PC-3 (cell line): Measurements from ENCODE around the gene SPOP. TPM values are rescaled to one million over a fixed set of nuclear protein-coding genes. Genes with fewer than 3 reads are reported as not detected.
A peak's percentile ranks its signal among the peaks of the same experiment; 100 is the strongest.

Experiments
- ATAC-seq: fragments of 200-7000 bp; cut with Tn5 transposase; 2 replicates; pipeline ENCODE4 v1.9.1; 2020; ENCODE audit warnings: mild to moderate bottlenecking, moderate library complexity
- BruUV-seq: library from RNA; stranded (reverse); fragments of 400-500 nt; replicated peaks from 2 replicates; lab custom pipeline; 2021; lab: Mats Ljungman, UMichigan
- CTCF ChIA-PET: fragments of 300-600 bp; sonication (Branson Sonifier 250); formaldehyde crosslinking; loops from one replicate; lab custom pipeline; 2022; ENCODE audit warnings: antibody characterized with exemption; lab: Charles Lee
- POLR2A ChIA-PET: fragments of 300-600 bp; sonication (Branson Sonifier 250); formaldehyde crosslinking; loops from one replicate; lab custom pipeline; 2022; ENCODE audit warnings: antibody characterized with exemption; ENCODE audit not compliant: unreplicated experiment; lab: Charles Lee
- DNase-seq: peaks from one replicate; pipeline ENCODE4 v3.0.0-alpha.2; 2015
- H2AFZ ChIP-seq: fragments of 300-600 bp; sonication (generic); 2 replicates; pipeline ENCODE4 v1.6.0; 2016; ENCODE audit warnings: antibody characterized with exemption, low read length
- H3F3A ChIP-seq: fragments of 300-600 bp; sonication (generic); one replicate; pipeline ENCODE4 v1.6.0; 2017; ENCODE audit warnings: antibody characterized with exemption, low read length, control low read depth, mild to moderate bottlenecking; ENCODE audit not compliant: unreplicated experiment
- H3K27ac ChIP-seq: fragments of 300-600 bp; sonication (generic); 2 replicates; pipeline ENCODE4 v1.5.1; 2016; ENCODE audit warnings: mild to moderate bottlenecking, low read length
- H3K27me3 ChIP-seq: fragments of 300-600 bp; sonication (generic); 2 replicates; pipeline ENCODE4 v1.6.1; 2016; ENCODE audit warnings: low read length, mixed read lengths
- H3K36me3 ChIP-seq: fragments of 300-600 bp; sonication (generic); 2 replicates; pipeline ENCODE4 v1.6.1; 2016; ENCODE audit warnings: low read depth, mixed run types, low read length, mixed read lengths
- H3K4me1 ChIP-seq: fragments of 300-600 bp; sonication (generic); 2 replicates; pipeline ENCODE4 v1.5.1; 2016; ENCODE audit warnings: low read length; ENCODE audit not compliant: insufficient read depth
- H3K4me2 ChIP-seq: fragments of 300-600 bp; sonication (generic); 2 replicates; pipeline ENCODE4 v1.6.0; 2016; ENCODE audit warnings: low read length
- H3K4me3 ChIP-seq: fragments of 300-600 bp; sonication (generic); 2 replicates; pipeline ENCODE4 v1.5.1; 2016; ENCODE audit warnings: mild to moderate bottlenecking, low read length, mixed read lengths
- H3K79me2 ChIP-seq: fragments of 300-600 bp; sonication (generic); 2 replicates; pipeline ENCODE4 v1.6.1; 2017; ENCODE audit warnings: low read length, mixed read lengths
- H3K9ac ChIP-seq: fragments of 300-600 bp; sonication (generic); 2 replicates; pipeline ENCODE4 v1.6.0; 2016; ENCODE audit warnings: mild to moderate bottlenecking, low read length
- H3K9me2 ChIP-seq: fragments of 300-600 bp; sonication (generic); replicated peaks from 2 replicates; pipeline ENCODE4 v1.6.1; 2016; ENCODE audit warnings: mixed run types, low read length, mixed read lengths
- H3K9me3 ChIP-seq: fragments of 300-600 bp; sonication (generic); 2 replicates; pipeline ENCODE4 v1.6.1; 2016; ENCODE audit warnings: low read length, mixed read lengths
- H4K20me1 ChIP-seq: fragments of 300-600 bp; sonication (generic); 2 replicates; pipeline ENCODE4 v1.6.1; 2016; ENCODE audit warnings: low read length, mixed read lengths
- EZH2 ChIP-seq: fragments of 300-600 bp; sonication (generic); IDR thresholded peaks from one replicate; pipeline ENCODE4 v1.6.1; 2017; ENCODE audit warnings: antibody characterized with exemption, mild to moderate bottlenecking, low read length; ENCODE audit not compliant: unreplicated experiment
- EZH2phosphoT487 ChIP-seq: fragments of 300-600 bp; sonication (generic); IDR thresholded peaks from 2 replicates; pipeline ENCODE4 v1.6.1; 2018; ENCODE audit warnings: mild to moderate bottlenecking, antibody characterized with exemption, low read length, borderline replicate concordance
- intact Hi-C: fragments of 100-400 bp; cut with micrococcal nuclease; formaldehyde crosslinking; loops from 2 replicates; pipeline ENCODE4 v1.9.0; 2023
- total RNA-seq: library from RNA; depleted of rRNA; stranded (reverse); fragments of >200 nt; gene quantifications from 2 replicates; pipeline ENCODE4 v1.2.3, GENCODE V29; 2014
- TF ChIP-seq, protein P1 (sequence below): fragments of 300-600 bp; sonication (generic); conservative IDR thresholded peaks from 2 replicates; pipeline ENCODE4 v1.5.1; 2017; ENCODE audit warnings: antibody characterized with exemption, low read depth, mild to moderate bottlenecking, low read length

The SPOP gene
- total RNA-seq, 1 experiment from 2014 or later = 54.7 TPM

DNA sequence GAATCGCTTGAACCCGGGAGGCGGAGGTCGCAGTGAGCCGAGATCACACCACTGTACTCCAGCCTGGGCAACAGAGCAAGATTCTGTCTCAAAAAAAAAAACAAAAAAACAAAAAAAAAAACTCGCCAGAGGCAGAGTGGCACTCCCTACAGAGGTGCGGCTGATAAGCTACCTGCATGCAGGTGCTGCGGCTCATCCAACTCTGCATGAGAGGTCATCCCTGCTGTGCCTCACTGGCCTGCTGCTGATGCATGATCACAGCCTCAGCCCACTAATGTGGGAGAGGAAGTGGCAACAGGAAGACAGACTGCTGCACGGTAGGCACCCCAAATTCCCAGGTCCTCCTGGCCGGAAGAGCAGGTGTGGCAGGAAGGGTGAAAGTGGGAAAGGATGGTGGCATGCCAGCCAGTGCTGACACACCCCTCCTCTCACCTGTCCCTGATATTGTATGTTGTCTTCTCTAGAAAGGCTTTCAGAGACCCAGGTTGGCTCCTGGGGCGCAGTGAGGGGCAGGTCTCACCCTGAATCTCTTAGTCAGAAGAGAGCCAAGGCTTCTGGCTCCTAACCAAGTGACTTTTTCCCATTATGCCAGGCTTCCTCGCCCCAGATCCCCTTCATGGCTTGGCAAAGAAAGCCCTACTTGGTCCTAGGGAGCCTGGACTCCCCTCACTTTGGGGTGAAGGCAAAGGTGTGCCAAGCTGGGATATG lies 90.4 kb downstream of the SPOP start:
- Histone ChIP-seq H2AFZ (no peak overlapping the region), H3F3A (no peaks in the 10 kb centered on the region), H3K4me2 (no peak overlapping the region), H3K9me2 (no peaks in the 10 kb centered on the region), H4K20me1 (no peaks in the 10 kb centered on the region), H3K36me3 (no peaks in the 10 kb centered on the region), H3K4me3 (no peak overlapping the region), H3K9me3 (no peaks in the 10 kb centered on the region), H3K4me1 (peaks cover 24% of the 10 kb centered on the region), H3K27ac (no peak overlapping the region), H3K27me3 (no peaks in the 10 kb centered on the region), H3K9ac (no peak overlapping the region), H3K79me2 (no peaks in the 10 kb centered on the region)
- no TSS peak for BruUV-seq
- POLR2A ChIA-PET = no interaction called here
- TF ChIP-seq, protein P1, sequence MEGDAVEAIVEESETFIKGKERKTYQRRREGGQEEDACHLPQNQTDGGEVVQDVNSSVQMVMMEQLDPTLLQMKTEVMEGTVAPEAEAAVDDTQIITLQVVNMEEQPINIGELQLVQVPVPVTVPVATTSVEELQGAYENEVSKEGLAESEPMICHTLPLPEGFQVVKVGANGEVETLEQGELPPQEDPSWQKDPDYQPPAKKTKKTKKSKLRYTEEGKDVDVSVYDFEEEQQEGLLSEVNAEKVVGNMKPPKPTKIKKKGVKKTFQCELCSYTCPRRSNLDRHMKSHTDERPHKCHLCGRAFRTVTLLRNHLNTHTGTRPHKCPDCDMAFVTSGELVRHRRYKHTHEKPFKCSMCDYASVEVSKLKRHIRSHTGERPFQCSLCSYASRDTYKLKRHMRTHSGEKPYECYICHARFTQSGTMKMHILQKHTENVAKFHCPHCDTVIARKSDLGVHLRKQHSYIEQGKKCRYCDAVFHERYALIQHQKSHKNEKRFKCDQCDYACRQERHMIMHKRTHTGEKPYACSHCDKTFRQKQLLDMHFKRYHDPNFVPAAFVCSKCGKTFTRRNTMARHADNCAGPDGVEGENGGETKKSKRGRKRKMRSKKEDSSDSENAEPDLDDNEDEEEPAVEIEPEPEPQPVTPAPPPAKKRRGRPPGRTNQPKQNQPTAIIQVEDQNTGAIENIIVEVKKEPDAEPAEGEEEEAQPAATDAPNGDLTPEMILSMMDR = no peak
- TF ChIP-seq EZH2 (no peak), EZH2phosphoT487 (no peak)
- DNase-seq (no peak), ATAC-seq (no peak)
- intact Hi-C loops = no loop called here
- CTCF ChIA-PET = no interaction called here

DNA sequence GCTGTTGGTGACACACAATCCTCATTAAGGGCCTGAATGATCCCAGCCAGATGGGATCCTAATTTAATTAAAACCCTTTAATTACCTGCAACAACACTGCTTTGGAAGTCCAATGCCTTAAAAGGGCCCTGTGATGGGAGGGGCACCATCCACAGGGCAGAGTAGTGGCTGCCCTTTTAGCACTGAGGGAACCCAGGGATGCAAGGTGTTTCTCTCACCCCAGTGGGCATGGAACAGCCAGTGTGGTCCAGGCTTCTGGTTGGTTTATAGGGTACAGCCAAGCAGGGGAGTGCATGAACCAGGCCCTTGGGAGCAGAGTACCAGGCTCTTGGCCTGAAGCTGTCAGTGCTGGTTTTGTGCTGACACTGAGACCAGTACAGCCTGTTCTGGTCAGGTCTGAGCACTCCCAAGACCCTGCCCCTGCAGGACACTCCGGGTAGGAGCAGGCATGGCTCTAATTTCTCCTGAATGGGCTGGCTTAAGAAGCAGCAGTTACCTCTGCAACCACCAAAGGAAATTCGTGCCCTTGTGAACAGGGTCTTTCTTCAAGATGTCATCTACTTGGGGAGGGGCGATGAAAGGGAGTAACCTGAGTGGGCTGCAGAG lies 92.4 kb downstream of the SPOP start:
- BruUV-seq = no TSS peak
- H3K9me3 ChIP-seq = no peaks in the 10 kb centered on the region

More for the DNA sequence above, 92.4 kb downstream of the SPOP start:
- Histone ChIP-seq H3K79me2 (no peaks in the 10 kb centered on the region), H3F3A (no peaks in the 10 kb centered on the region), H3K36me3 (no peaks in the 10 kb centered on the region), H2AFZ (no peak overlapping the region), H3K27ac (no peak overlapping the region), H3K4me1 (peaks cover 29% of the 10 kb centered on the region), H3K27me3 (no peaks in the 10 kb centered on the region), H3K9me2 (no peaks in the 10 kb centered on the region), H4K20me1 (no peaks in the 10 kb centered on the region), H3K4me3 (no peak overlapping the region), H3K4me2 (no peak overlapping the region), H3K9ac (no peak overlapping the region)
- CTCF ChIA-PET = no interaction called here
- ATAC-seq (peak; percentile 45), DNase-seq (peak; percentile 67)
- TF ChIP-seq EZH2phosphoT487 = no peak
- TF ChIP-seq, protein P1 = peak; percentile 57
- TF ChIP-seq EZH2 = no peak
- intact Hi-C loops = no loop called here
- POLR2A ChIA-PET = no interaction called here
